ENCODE results near the gene ANAPC1.
"Not testable (repeated sequence)": the region's sequence is repeated elsewhere in the genome, so short reads cannot be mapped to it uniquely, and the experiment has no call there.

Gene ANAPC1

GRCh38 chr2:111917106-111917505, 33.1 kb upstream of the ANAPC1 start:
- no peaks in the 10 kb centered on the region for H3K4me1 ChIP-seq (ENCODE audit: control insufficient read depth, insufficient read depth, low read length)
- no peaks in the 10 kb centered on the region for H3K9me3 ChIP-seq (ENCODE audit: control insufficient read depth, insufficient read depth, low read length)
- H3K36me3 ChIP-seq (ENCODE audit: control insufficient read depth, insufficient read depth, low read length) = no peaks in the 10 kb centered on the region
- no peak for DNase-seq (ENCODE audit: low read depth, low spot score)
- no peak overlapping the region for H3K27ac ChIP-seq (ENCODE audit: low read length)
- H3K4me3 ChIP-seq (ENCODE audit: low read length) = no peak overlapping the region
- H3K27me3 ChIP-seq (ENCODE audit: control insufficient read depth, insufficient read depth, low read length) = no peaks in the 10 kb centered on the region
- WGBS (ENCODE audit: insufficient coverage, insufficient read length) = no CpG with 5 or more reads among the region's 3 CpGs

- Histone ChIP-seq H3K36me3 (ENCODE audit: control insufficient read depth, insufficient read depth, low read length) (no peaks in the 10 kb centered on the region), H3K4me3 (ENCODE audit: low read length) (no peak overlapping the region), H3K27ac (ENCODE audit: low read length) (no peak overlapping the region), H3K9me3 (ENCODE audit: control insufficient read depth, insufficient read depth, low read length) (no peaks in the 10 kb centered on the region), H3K4me1 (ENCODE audit: control insufficient read depth, insufficient read depth, low read length) (no peaks in the 10 kb centered on the region), H3K27me3 (ENCODE audit: control insufficient read depth, insufficient read depth, low read length) (no peaks in the 10 kb centered on the region)
- WGBS (ENCODE audit: insufficient coverage, insufficient read length) = no CpG with 5 or more reads among the region's 2 CpGs
- no peak for DNase-seq (ENCODE audit: low read depth, low spot score)
Measured at GRCh38 chr2:111912547-111912946, 28.6 kb upstream of the ANAPC1 start.

- not testable (repeated sequence) for DNase-seq (ENCODE audit: low read depth, low spot score); H3K27ac ChIP-seq (ENCODE audit: low read length); H3K36me3 ChIP-seq (ENCODE audit: control insufficient read depth, insufficient read depth, low read length); H3K9me3 ChIP-seq (ENCODE audit: control insufficient read depth, insufficient read depth, low read length); H3K4me1 ChIP-seq (ENCODE audit: control insufficient read depth, insufficient read depth, low read length); H3K27me3 ChIP-seq (ENCODE audit: control insufficient read depth, insufficient read depth, low read length); H3K4me3 ChIP-seq (ENCODE audit: low read length)
- WGBS (ENCODE audit: insufficient coverage, insufficient read length) = no CpG with 5 or more reads among the region's 7 CpGs
Measured at GRCh38 chr2:111911295-111911977, 27.4 kb upstream of the ANAPC1 start.

- no peaks in the 10 kb centered on the region for H3K4me1 ChIP-seq (ENCODE audit: control insufficient read depth, insufficient read depth, low read length)
- no peak overlapping the region for H3K27ac ChIP-seq (ENCODE audit: low read length)
- no peaks in the 10 kb centered on the region for H3K36me3 ChIP-seq (ENCODE audit: control insufficient read depth, insufficient read depth, low read length)
- H3K4me3 ChIP-seq (ENCODE audit: low read length) = no peak overlapping the region
- no peaks in the 10 kb centered on the region for H3K27me3 ChIP-seq (ENCODE audit: control insufficient read depth, insufficient read depth, low read length)
- no peak for DNase-seq (ENCODE audit: low read depth, low spot score)
- WGBS (ENCODE audit: insufficient coverage, insufficient read length) = no CpG with 5 or more reads among the region's 2 CpGs
- H3K9me3 ChIP-seq (ENCODE audit: control insufficient read depth, insufficient read depth, low read length) = no peaks in the 10 kb centered on the region
Measured at GRCh38 chr2:111910609-111911277, 26.8 kb upstream of the ANAPC1 start.

GRCh38 chr2:111909997-111910396, 26.0 kb upstream of the ANAPC1 start:
- H3K27ac ChIP-seq (ENCODE audit: low read length); DNase-seq (ENCODE audit: low read depth, low spot score); H3K27me3 ChIP-seq (ENCODE audit: control insufficient read depth, insufficient read depth, low read length); H3K9me3 ChIP-seq (ENCODE audit: control insufficient read depth, insufficient read depth, low read length); H3K4me3 ChIP-seq (ENCODE audit: low read length); H3K4me1 ChIP-seq (ENCODE audit: control insufficient read depth, insufficient read depth, low read length); H3K36me3 ChIP-seq (ENCODE audit: control insufficient read depth, insufficient read depth, low read length): not testable (repeated sequence)
- no CpG with 5 or more reads among the region's 4 CpGs for WGBS (ENCODE audit: insufficient coverage, insufficient read length)

GRCh38 chr2:111909079-111909478, 25.1 kb upstream of the ANAPC1 start:
- DNase-seq (ENCODE audit: low read depth, low spot score) = no peak
- Histone ChIP-seq H3K27ac (ENCODE audit: low read length) (no peak overlapping the region), H3K27me3 (ENCODE audit: control insufficient read depth, insufficient read depth, low read length) (no peaks in the 10 kb centered on the region), H3K4me1 (ENCODE audit: control insufficient read depth, insufficient read depth, low read length) (no peaks in the 10 kb centered on the region), H3K36me3 (ENCODE audit: control insufficient read depth, insufficient read depth, low read length) (no peaks in the 10 kb centered on the region), H3K4me3 (ENCODE audit: low read length) (no peak overlapping the region), H3K9me3 (ENCODE audit: control insufficient read depth, insufficient read depth, low read length) (no peaks in the 10 kb centered on the region)
- no CpG with 5 or more reads among the region's 3 CpGs for WGBS (ENCODE audit: insufficient coverage, insufficient read length)

- Histone ChIP-seq H3K27ac (ENCODE audit: low read length) (no peak overlapping the region), H3K36me3 (ENCODE audit: control insufficient read depth, insufficient read depth, low read length) (no peaks in the 10 kb centered on the region), H3K9me3 (ENCODE audit: control insufficient read depth, insufficient read depth, low read length) (no peaks in the 10 kb centered on the region), H3K4me1 (ENCODE audit: control insufficient read depth, insufficient read depth, low read length) (no peaks in the 10 kb centered on the region), H3K27me3 (ENCODE audit: control insufficient read depth, insufficient read depth, low read length) (no peaks in the 10 kb centered on the region), H3K4me3 (ENCODE audit: low read length) (no peak overlapping the region)
- WGBS (ENCODE audit: insufficient coverage, insufficient read length) = no CpG with 5 or more reads among the region's 1 CpG
- DNase-seq (ENCODE audit: low read depth, low spot score) = no peak
Measured at GRCh38 chr2:111908578-111908977, 24.6 kb upstream of the ANAPC1 start.

- no peak overlapping the region for H3K4me3 ChIP-seq (ENCODE audit: low read length)
- no peaks in the 10 kb centered on the region for H3K36me3 ChIP-seq (ENCODE audit: control insufficient read depth, insufficient read depth, low read length)
- H3K9me3 ChIP-seq (ENCODE audit: control insufficient read depth, insufficient read depth, low read length) = no peaks in the 10 kb centered on the region
- DNase-seq (ENCODE audit: low read depth, low spot score) = no peak
- H3K27ac ChIP-seq (ENCODE audit: low read length) = no peak overlapping the region
- H3K27me3 ChIP-seq (ENCODE audit: control insufficient read depth, insufficient read depth, low read length) = no peaks in the 10 kb centered on the region
- WGBS (ENCODE audit: insufficient coverage, insufficient read length) = no CpG with 5 or more reads among the region's 4 CpGs
- no peaks in the 10 kb centered on the region for H3K4me1 ChIP-seq (ENCODE audit: control insufficient read depth, insufficient read depth, low read length)
Measured at GRCh38 chr2:111905990-111906735, 22.2 kb upstream of the ANAPC1 start.

GRCh38 chr2:111905475-111905869, 21.5 kb upstream of the ANAPC1 start:
- not testable (repeated sequence) for DNase-seq (ENCODE audit: low read depth, low spot score); H3K4me1 ChIP-seq (ENCODE audit: control insufficient read depth, insufficient read depth, low read length); H3K27me3 ChIP-seq (ENCODE audit: control insufficient read depth, insufficient read depth, low read length); H3K9me3 ChIP-seq (ENCODE audit: control insufficient read depth, insufficient read depth, low read length); H3K4me3 ChIP-seq (ENCODE audit: low read length); H3K27ac ChIP-seq (ENCODE audit: low read length); H3K36me3 ChIP-seq (ENCODE audit: control insufficient read depth, insufficient read depth, low read length)
- no CpG with 5 or more reads among the region's 9 CpGs for WGBS (ENCODE audit: insufficient coverage, insufficient read length)

GRCh38 chr2:111904726-111905474, 20.9 kb upstream of the ANAPC1 start:
- H3K27me3 ChIP-seq (ENCODE audit: control insufficient read depth, insufficient read depth, low read length) = peaks cover 2% of the 10 kb centered on the region; the same call in 1 of the 2 replicates
- no peak for DNase-seq (ENCODE audit: low read depth, low spot score)
- WGBS (ENCODE audit: insufficient coverage, insufficient read length) = no CpG with 5 or more reads among the region's 10 CpGs
- no peaks in the 10 kb centered on the region for H3K4me1 ChIP-seq (ENCODE audit: control insufficient read depth, insufficient read depth, low read length)
- no peaks in the 10 kb centered on the region for H3K9me3 ChIP-seq (ENCODE audit: control insufficient read depth, insufficient read depth, low read length)
- H3K4me3 ChIP-seq (ENCODE audit: low read length) = no peak overlapping the region
- no peak overlapping the region for H3K27ac ChIP-seq (ENCODE audit: low read length)
- H3K36me3 ChIP-seq (ENCODE audit: control insufficient read depth, insufficient read depth, low read length) = no peaks in the 10 kb centered on the region
